ENCODE data around the gene TPP1.

The TPP1 gene

GRCh38 chr11:6656584-6656915 is 37.3 kb upstream of the TPP1 start:
- no peak overlapping the region for H3K9ac ChIP-seq
- no peak overlapping the region for H3K27ac ChIP-seq
- H2AFZ ChIP-seq: no peak overlapping the region
- no peaks in the 10 kb centered on the region for H3K4me1 ChIP-seq
- no peak overlapping the region for H3K4me2 ChIP-seq (ENCODE audit: low read length)
- no peak overlapping the region for H3K4me3 ChIP-seq (ENCODE audit: low read depth, low read length)
- TF ChIP-seq, protein P1, sequence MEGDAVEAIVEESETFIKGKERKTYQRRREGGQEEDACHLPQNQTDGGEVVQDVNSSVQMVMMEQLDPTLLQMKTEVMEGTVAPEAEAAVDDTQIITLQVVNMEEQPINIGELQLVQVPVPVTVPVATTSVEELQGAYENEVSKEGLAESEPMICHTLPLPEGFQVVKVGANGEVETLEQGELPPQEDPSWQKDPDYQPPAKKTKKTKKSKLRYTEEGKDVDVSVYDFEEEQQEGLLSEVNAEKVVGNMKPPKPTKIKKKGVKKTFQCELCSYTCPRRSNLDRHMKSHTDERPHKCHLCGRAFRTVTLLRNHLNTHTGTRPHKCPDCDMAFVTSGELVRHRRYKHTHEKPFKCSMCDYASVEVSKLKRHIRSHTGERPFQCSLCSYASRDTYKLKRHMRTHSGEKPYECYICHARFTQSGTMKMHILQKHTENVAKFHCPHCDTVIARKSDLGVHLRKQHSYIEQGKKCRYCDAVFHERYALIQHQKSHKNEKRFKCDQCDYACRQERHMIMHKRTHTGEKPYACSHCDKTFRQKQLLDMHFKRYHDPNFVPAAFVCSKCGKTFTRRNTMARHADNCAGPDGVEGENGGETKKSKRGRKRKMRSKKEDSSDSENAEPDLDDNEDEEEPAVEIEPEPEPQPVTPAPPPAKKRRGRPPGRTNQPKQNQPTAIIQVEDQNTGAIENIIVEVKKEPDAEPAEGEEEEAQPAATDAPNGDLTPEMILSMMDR (IDR thresholded peaks at IDR 0.05): no peak
- no peaks in the 10 kb centered on the region for H3K27me3 ChIP-seq (ENCODE audit: control insufficient read depth, insufficient read depth, low read length)
- H3K79me2 ChIP-seq: no peaks in the 10 kb centered on the region
- no peaks in the 10 kb centered on the region for H3K36me3 ChIP-seq (ENCODE audit: control insufficient read depth, insufficient read depth, low read length)
- no peaks in the 10 kb centered on the region for H3K9me3 ChIP-seq (ENCODE audit: control insufficient read depth, low read length)

DNA sequence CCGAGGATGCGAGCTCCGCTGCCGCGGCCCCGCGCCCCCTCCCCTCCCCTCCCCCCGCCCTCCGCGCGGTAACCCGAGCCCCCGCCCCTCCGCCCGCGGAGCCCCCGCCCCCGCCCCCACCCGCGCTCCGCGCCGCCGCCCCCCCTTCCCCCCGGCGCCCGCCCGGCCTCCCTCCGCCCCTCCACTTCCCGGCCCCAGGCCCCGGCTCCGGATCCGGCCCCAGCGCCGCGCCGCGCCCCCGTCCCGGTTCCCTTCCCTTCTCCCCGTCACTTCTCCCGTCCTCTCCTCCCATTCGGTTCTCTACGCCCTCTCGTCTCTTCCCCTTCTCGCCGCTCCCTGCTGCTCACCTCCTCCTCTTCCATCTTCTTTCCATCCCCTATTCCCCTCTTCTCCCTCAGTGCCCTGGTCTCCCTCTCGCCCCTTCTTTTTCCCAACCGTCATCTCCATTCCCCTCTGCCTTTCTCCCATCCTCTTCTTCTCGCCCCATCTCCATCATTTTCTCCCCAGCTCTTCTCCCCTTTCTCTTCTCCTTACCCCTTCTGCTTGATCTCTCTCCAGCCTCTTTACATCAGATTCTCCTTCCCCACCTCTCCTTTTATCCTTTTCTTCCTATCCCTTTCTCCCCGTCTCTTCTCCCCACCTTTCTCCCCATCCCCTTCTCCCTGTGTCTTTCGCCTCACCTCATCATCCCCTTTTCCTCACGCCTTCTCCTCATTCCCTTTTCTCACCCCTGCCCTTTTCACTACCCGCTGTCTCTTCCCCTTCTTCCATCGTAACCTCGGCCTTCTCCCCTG is 36.8 kb upstream of the TPP1 start, which contains the start of gene DCHS1:
DCHS1 (minus strand) TSS at position 20 of the 794 bp plus-strand sequence. CDS start 14,196 bp downstream, outside the sequence.
- TF ChIP-seq, protein P1 (IDR thresholded peaks at IDR 0.05): no peak
- H3K9me3 ChIP-seq (ENCODE audit: control insufficient read depth, low read length): no peaks in the 10 kb centered on the region
- no peaks in the 10 kb centered on the region for H3K79me2 ChIP-seq
- H3K4me3 ChIP-seq (ENCODE audit: low read depth, low read length): no peak within 1 kb of the TSS
- H3K9ac ChIP-seq: no peak within 1 kb of the TSS
- no peaks in the 10 kb centered on the region for H3K27me3 ChIP-seq (ENCODE audit: control insufficient read depth, insufficient read depth, low read length)
- no peak within 1 kb of the TSS for H3K4me2 ChIP-seq (ENCODE audit: low read length)
- no peaks in the 10 kb centered on the region for H3K36me3 ChIP-seq (ENCODE audit: control insufficient read depth, insufficient read depth, low read length)
- H2AFZ ChIP-seq: peak within 1 kb of the TSS; percentile 22
- no peaks in the 10 kb centered on the region for H3K4me1 ChIP-seq
- peak within 1 kb of the TSS; percentile 32 for H3K27ac ChIP-seq

DNA sequence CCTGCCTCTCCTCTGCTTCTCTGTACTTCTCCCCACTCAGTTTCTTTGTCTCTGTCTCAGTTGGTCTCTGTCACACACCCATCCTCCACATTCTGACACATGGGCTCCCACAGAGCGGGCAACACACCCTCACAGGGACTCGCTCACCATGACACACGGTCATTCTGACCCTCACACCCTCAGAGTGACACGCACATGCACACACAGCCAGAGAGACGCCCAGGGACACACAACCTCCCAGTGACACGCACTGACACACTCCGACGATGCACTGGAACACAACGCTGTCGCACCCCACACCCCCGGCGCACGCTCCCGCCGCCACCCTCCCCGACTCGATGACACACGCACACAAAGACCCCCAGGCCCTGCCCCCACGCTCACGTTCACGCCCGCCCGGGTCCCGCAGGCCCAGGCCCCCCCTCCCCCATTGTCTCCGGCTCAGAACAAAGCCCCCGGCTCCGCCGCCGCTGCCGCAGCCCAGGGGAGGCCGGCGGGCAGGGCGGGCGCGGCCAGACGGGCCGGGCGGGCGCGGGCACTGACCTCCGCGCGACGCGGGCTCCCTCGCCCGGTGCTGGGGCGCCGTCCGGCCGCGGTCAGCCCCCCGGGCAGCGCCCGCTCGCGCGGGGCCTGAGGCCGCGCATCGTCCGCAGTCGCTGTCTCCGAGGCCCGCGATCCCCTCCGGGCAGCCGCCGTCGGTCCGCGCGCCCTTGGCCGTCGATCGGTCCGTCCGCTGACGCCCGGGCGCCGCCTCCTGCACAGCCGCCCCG is 36.0 kb upstream of the TPP1 start:
- Histone ChIP-seq H3K79me2 (no peaks in the 10 kb centered on the region), H3K9ac (no peak overlapping the region), H3K4me2 (ENCODE audit: low read length) (no peak overlapping the region), H3K4me3 (ENCODE audit: low read depth, low read length) (no peak overlapping the region), H3K9me3 (ENCODE audit: control insufficient read depth, low read length) (no peaks in the 10 kb centered on the region), H3K36me3 (ENCODE audit: control insufficient read depth, insufficient read depth, low read length) (no peaks in the 10 kb centered on the region), H3K27me3 (ENCODE audit: control insufficient read depth, insufficient read depth, low read length) (no peaks in the 10 kb centered on the region), H3K27ac (no peak overlapping the region), H2AFZ (no peak overlapping the region), H3K4me1 (no peaks in the 10 kb centered on the region)
- TF ChIP-seq, protein P1 (IDR thresholded peaks at IDR 0.05): no peak

DNA sequence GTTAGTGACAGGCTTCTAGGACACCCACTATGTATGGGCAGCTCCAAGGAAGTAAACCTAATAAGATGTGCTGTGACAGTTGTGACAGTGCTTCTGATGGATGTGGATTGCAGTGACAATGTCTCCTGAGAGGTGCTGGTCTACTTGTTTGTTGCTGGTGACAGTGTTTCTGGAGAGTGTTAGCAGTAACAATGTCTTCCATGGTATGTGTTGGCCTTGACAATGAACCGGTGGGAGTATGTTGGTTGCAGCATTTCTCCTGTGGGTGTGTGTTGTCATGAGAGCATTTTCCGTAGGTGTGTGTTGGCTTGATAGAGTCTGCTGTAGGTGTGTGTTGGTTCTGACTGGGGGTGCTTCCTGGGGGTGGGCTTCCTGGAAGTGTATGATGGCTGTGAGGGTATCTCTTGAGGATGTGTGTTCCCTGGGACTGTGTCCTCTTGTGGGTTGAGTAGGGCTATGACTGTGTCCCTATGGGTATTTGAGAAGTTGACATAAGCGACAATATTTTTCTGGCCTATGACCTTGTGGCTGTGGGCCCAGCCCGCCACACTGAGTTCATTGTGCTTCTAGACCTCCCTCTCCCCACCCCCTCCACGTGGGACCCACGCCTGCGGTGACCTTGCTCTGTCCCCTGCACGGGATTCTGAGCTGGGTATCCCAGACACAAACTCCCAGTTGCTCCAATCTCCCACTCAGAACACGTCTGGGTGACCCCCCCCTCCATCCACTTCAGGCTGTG is 35.2 kb upstream of the TPP1 start:
- H3K9ac ChIP-seq: no peak overlapping the region
- TF ChIP-seq, protein P1 (IDR thresholded peaks at IDR 0.05): no peak
- H3K36me3 ChIP-seq (ENCODE audit: control insufficient read depth, insufficient read depth, low read length): no peaks in the 10 kb centered on the region
- H3K27ac ChIP-seq: no peak overlapping the region
- no peak overlapping the region for H3K4me2 ChIP-seq (ENCODE audit: low read length)
- H3K9me3 ChIP-seq (ENCODE audit: control insufficient read depth, low read length): no peaks in the 10 kb centered on the region
- no peaks in the 10 kb centered on the region for H3K79me2 ChIP-seq
- H3K4me3 ChIP-seq (ENCODE audit: low read depth, low read length): no peak overlapping the region
- H2AFZ ChIP-seq: no peak overlapping the region
- H3K27me3 ChIP-seq (ENCODE audit: control insufficient read depth, insufficient read depth, low read length): no peaks in the 10 kb centered on the region
- H3K4me1 ChIP-seq: no peaks in the 10 kb centered on the region
